Heart right ventricle (tissue), 16 donors: ENCODE measurements around the gene OTOG. TPM values are rescaled to one million over a fixed set of nuclear protein-coding genes. Genes with fewer than 3 reads are reported as not detected.

Experiments
- ATAC-seq, 8 donors: fragments of 200-7000 bp; cut with Tn5 transposase; one replicate each; pipeline ENCODE4 v1.9.1; 2020; ENCODE audit warnings: mild to moderate bottlenecking in 8 of 8, moderate library complexity in 8 of 8, moderate number of reproducible peaks in 1 of 8
- DNase-seq, 2 donors: peaks; one replicate each; pipeline ENCODE4 v3.0.0-alpha.2; 2020
- H3K27ac ChIP-seq, 10 donors: fragments of 200-600 bp; sonication (generic) in 2 of 10; one replicate each; pipeline versions ENCODE4 v1.5.0 to v1.8.0; 2020 to 2022; ENCODE audit warnings: mild to moderate bottlenecking in 3 of 10
- H3K27me3 ChIP-seq, 7 donors: fragments of 200-600 bp; one replicate each; pipeline ENCODE4 v1.8.0; 2021 to 2022; ENCODE audit warnings: mild to moderate bottlenecking in 2 of 7
- H3K36me3 ChIP-seq, 9 donors: fragments of 200-600 bp; sonication (generic) in 1 of 9; one replicate each; pipeline versions ENCODE4 v1.5.0 to v1.8.0; 2020 to 2022; ENCODE audit warnings: mild to moderate bottlenecking in 2 of 9
- H3K4me1 ChIP-seq, 9 donors: fragments of 200-600 bp; sonication (generic) in 1 of 9; one replicate each; pipeline versions ENCODE4 v1.5.0 to v1.8.0; 2020 to 2022; ENCODE audit warnings: mild to moderate bottlenecking in 4 of 9
- H3K4me3 ChIP-seq, 10 donors: fragments of 200-600 bp; sonication (generic) in 2 of 10; one replicate each; pipeline versions ENCODE4 v1.5.0 to v1.8.0; 2020 to 2022; ENCODE audit warnings: mild to moderate bottlenecking in 7 of 10, moderate library complexity in 2 of 10
- H3K9me3 ChIP-seq, 11 donors: fragments of 200-600 bp in 10 of 11; sonication (generic) in 2 of 11; one replicate each; pipeline versions ENCODE4 v1.5.0 to v1.8.0; 2013 to 2022; ENCODE audit warnings: mild to moderate bottlenecking in 2 of 11, control low read depth in 1 of 11, moderate library complexity in 1 of 11
- CTCF ChIP-seq, 9 donors: fragments of 200-600 bp; sonication (generic) in 2 of 9; IDR thresholded peaks; one replicate each; pipeline versions ENCODE4 v1.5.0 to v1.8.0; 2021 to 2022; ENCODE audit warnings: antibody characterized with exemption in 9 of 9, mild to moderate bottlenecking in 5 of 9, moderate library complexity in 1 of 9
- WGBS, 2 donors: extraction: QIAGEN DNeasy Blood & Tissue Kit; methylation state at CpG; one replicate each; pipeline ENCODE4 v1.1.7; 2013; ENCODE audit warnings: inconsistent platforms in 1 of 2; 5-methylcytosine and 5-hydroxymethylcytosine counted together
- intact Hi-C, 10 donors: fragments of 100-400 bp; cut with DNase I; formaldehyde crosslinking; loops; one replicate each; pipeline versions ENCODE4 v1.11.1 to v1.14.2; 2022
- polyA plus RNA-seq, 2 donors: library from polyadenylated mRNA; stranded (reverse); fragments of 200-250 nt; gene quantifications; one replicate each; pipeline ENCODE4 v1.2.3, GENCODE V29; 2013
- total RNA-seq, 10 donors: library from RNA; stranded (reverse); fragmentation: NEBNext Ultra II Directional in 3 of 10; extraction: Animal tissue kit (Norgen Biotek cat#: 25700) in 3 of 10; gene quantifications; one replicate each; pipeline versions ENCODE4 v1.2.1 to v1.2.4, GENCODE V29; 2021 to 2023
- donor health status: Arrhythmogenic right ventricular cardiomyopathy.
- donor health status: ischemic (EF 13 %, LVEDD 7.1; RV severe dilation, severe dysfunction).
- donor health status: healthy with polysubstance abuse.
- donor health status: DM: no; HTN: yes; CAD: no.
- donor health status: DM: no; HTN: no; CAD: no.
- donor health status: ischemic (EF 25% LVEDD 6.9; RV normal size, moderate dysfunction).
- donor health status: ischemic (EF 25% LVEDD 5.7; RV mildly dilated, moderate dysfunction).
- donor health status: healthy.
- donor health status: DM: yes; HTN: yes; CAD: no.
- donor health status: Ischemic cardiomyopathy.
- donor health status: ischemic (EF 35%, LVEDD 5.7; RV mildly dilated, moderate dysfunction).
- donor health status: nonischemic (EF 11% LVEDD 7.7; RV severe dilation, severe dysfunction).
- donor health status: DM: yes; HTN: yes; CAD: no.
- donor health status: PGD.
- donor health status: ischemic (EF 29% LVEDD 5.4; RV normal size, mild dysfunction).
- donor health status: nonischemic (EF 23%, LVEDD 6.1; RV moderate dilation, normal function).

The OTOG gene
- total and polyA plus RNA-seq, 12 donors: not detected

- Histone ChIP-seq H3K4me1 (no peaks in the 10 kb centered on the region), H3K27ac (no peak overlapping the region), H3K9me3 (peaks cover 0 to 9% (median 0%) of the 10 kb centered on the region in 11 donors), H3K36me3 (no peaks in the 10 kb centered on the region), H3K27me3 (peaks cover 0 to 3% (median 0%) of the 10 kb centered on the region in 7 donors), H3K4me3 (no peak overlapping the region)
- intact Hi-C loops: no loop called here
- ATAC-seq (no peak), DNase-seq (no peak)
- no peak for TF ChIP-seq CTCF (IDR thresholded peaks at IDR 0.05)
- 89% methylated on average over 7 of the region's 7 CpGs for WGBS, 2 donors
These were observed 32.4 kb downstream of the OTOG start for GRCh38 chr11:17579451-17579850.

DNA sequence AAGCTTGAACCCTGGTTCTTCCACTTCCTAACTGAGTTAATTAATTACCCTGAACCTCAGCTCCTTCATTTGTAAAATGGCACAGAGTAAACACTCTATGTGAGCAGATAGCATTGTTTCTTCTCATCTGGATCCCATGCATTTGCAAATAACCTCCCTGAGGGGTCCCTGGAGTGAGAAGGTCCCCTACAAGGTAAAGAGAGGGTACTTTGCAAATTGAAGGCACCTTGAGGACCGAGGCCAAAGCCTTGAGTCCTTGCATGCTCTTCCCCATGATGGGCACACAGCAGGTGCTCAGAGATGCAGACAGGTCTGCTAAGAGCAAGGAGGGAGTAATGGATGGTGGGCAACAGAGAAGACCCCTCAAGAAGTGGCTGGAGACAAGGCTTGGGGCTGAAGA, 33.2 kb downstream of the OTOG start:
- Histone ChIP-seq H3K27ac (no peak overlapping the region), H3K27me3 (peaks cover 0 to 3% (median 0%) of the 10 kb centered on the region in 7 donors), H3K4me1 (no peaks in the 10 kb centered on the region), H3K36me3 (no peaks in the 10 kb centered on the region), H3K9me3 (peaks cover 0 to 9% (median 0%) of the 10 kb centered on the region in 11 donors), H3K4me3 (no peak overlapping the region)
- WGBS, 2 donors: 44 to 61% methylated on average over 1 of the region's 1 CpG
- DNase-seq: no peak
- no peak for TF ChIP-seq CTCF (IDR thresholded peaks at IDR 0.05)
- ATAC-seq: no peak
- intact Hi-C loops: no loop called here

- no peak for TF ChIP-seq CTCF (IDR thresholded peaks at IDR 0.05)
- 77 to 79% methylated on average over 6 of the region's 6 CpGs for WGBS, 2 donors
- H3K4me1 ChIP-seq: no peaks in the 10 kb centered on the region
- ATAC-seq (no peak), DNase-seq (no peak)
- peaks cover 0 to 3% (median 0%) of the 10 kb centered on the region in 7 donors for H3K27me3 ChIP-seq
- intact Hi-C loops: no loop called here
- no peaks in the 10 kb centered on the region for H3K36me3 ChIP-seq
- H3K9me3 ChIP-seq: peaks cover 0 to 9% (median 0%) of the 10 kb centered on the region in 11 donors
- no peak overlapping the region for H3K4me3 ChIP-seq
- no peak overlapping the region for H3K27ac ChIP-seq
These were observed 34.1 kb downstream of the OTOG start for GRCh38 chr11:17581036-17581731.

DNA sequence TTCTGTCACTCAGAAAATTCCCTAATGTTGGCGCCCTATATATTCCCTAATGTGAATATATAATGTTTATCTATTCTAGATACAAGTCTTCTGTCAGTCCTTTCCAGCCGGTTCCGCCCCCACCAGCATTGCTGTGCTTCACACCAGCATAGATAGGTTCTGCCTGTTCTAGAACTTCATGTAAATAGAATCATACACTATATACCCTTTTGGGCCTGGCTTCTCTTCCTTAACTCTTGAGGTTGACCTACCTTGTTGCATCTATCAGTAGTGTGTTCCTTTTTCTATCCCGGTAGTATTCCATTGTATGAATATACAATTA, 34.6 kb downstream of the OTOG start:
- no peak overlapping the region for H3K4me3 ChIP-seq
- no peak for TF ChIP-seq CTCF (IDR thresholded peaks at IDR 0.05)
- no peaks in the 10 kb centered on the region for H3K4me1 ChIP-seq
- intact Hi-C loops: no loop called here
- DNase-seq (no peak), ATAC-seq (no peak)
- 90 to 95% methylated on average over 4 of the region's 4 CpGs for WGBS, 2 donors
- H3K27me3 ChIP-seq: peaks cover 0 to 3% (median 0%) of the 10 kb centered on the region in 7 donors
- H3K27ac ChIP-seq: no peak overlapping the region
- peaks cover 0 to 9% (median 0%) of the 10 kb centered on the region in 11 donors for H3K9me3 ChIP-seq
- H3K36me3 ChIP-seq: no peaks in the 10 kb centered on the region
